Raji (cell line): ENCODE results near the gene SASS6.

Experiments used
- POLR2A ChIP-seq: IDR thresholded peaks from 2 replicates; pipeline ENCODE4 v1.6.1; 2011; ENCODE audit warnings: low read depth, low read length, control low read depth; ENCODE audit not compliant: insufficient read depth

Gene SASS6

GRCh38 chr1:100137602-100138001 is 4.9 kb upstream of the SASS6 start:
- TF ChIP-seq POLR2A: no peak

DNA sequence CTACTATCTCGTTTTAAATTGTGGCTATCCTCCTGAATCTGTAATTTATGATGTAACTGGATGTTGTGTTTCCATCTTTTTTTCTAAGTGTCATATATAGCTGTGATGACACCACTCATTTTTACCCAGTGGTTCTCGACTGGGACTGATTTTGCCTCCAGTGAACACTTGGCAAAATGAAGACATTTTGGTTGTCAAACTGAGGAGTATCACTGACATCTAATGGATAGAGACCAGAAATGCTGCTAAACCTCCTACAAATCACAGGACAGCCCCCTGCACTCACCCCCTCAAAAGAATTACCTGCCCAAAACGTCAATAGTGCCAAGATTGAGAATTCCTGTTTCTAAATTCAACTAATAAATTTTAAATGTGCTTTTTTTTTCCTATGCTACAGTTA is 2.1 kb upstream of the SASS6 start:
- no peak for TF ChIP-seq POLR2A

DNA sequence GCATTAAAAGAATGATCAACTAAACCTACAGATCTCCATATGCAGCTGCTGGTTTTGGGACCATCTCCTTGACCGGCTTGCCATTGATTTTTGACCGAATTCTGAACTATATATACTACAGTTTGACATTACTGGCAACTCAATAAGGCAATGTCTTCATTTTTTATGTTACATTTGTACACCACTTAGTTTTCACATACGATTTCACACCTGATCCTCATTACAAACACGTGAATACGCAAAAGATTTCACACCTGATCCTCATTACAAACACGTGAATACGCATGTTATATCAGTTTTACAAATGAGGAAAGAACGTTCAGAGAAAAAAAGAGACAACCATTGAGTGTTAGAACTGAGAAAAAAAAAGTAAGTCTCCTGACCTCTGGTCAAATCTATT is 1.1 kb downstream of the SASS6 start:
- TF ChIP-seq POLR2A: no peak

GRCh38 chr1:100130552-100131077 is 2.1 kb downstream of the SASS6 start:
- TF ChIP-seq POLR2A: no peak

- no peak for TF ChIP-seq POLR2A
Observed at GRCh38 chr1:100127226-100127625, 5.5 kb downstream of the SASS6 start.

GRCh38 chr1:100122177-100122576 is 10.6 kb downstream of the SASS6 start:
- TF ChIP-seq POLR2A: no peak

GRCh38 chr1:100115524-100115923 is 17.2 kb downstream of the SASS6 start:
- no peak for TF ChIP-seq POLR2A

DNA sequence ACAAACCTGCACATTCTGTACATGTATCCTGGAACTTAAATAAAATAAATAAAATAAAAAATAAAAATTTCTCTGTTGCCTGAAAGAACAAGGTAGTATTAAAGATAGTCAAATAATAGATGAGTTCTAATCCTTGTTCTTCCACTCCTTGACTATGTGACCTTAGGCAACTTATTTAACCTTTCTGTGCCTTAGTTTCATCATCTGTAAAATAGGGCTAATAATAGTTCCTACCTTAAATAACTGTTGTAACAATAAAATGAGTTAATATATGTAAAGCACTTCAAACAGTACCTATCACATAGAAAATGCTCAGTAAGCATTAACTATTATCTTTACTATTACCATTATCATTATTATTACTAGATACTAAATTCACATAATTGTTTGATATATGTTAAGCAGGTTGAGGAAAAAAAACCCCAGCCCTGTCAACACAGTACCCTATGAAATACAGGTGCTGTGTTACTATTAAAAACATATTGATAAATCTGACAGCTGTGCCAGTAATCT is 23.1 kb downstream of the SASS6 start:
- no peak for TF ChIP-seq POLR2A

DNA sequence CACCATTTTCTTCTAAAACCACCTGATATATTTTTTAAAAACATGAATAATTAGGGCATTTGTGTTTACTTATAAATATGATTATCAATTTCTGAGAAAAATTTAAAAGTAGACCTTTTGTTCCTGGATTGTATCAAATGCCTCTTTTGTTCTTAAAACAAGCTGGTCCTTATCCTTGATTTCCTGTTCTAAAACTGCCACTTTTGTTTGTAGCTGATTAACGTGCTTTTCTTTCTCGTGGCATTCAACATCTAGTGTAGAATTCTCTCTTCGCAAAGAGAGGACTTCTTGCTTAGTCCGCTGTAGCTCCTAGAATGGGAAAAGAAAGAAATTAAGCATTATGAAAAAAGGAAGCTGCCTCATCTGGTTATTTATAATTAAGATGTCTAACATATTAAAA is 25.0 kb downstream of the SASS6 start:
- no peak for TF ChIP-seq POLR2A

GRCh38 chr1:100101564-100101963 is 31.2 kb downstream of the SASS6 start:
- TF ChIP-seq POLR2A: no peak

DNA sequence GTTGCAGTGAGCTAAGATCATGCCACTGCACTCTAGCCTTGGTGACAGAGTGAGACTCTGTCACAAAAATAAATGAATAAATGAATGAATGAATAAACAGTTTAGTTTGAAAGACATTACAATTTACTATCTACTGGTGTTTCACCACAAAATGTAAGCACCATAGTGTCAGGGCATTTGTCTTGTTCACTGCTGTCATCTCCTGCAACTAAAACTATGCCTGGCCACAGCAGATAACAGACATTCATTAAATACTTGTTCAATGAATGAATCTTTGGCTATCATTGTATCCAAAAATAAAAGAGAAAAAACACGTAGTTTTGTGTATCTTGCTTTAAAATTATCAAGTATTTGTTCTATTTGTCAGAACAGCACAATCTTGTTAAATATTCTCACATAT is 32.5 kb downstream of the SASS6 start:
- TF ChIP-seq POLR2A: no peak

GRCh38 chr1:100090471-100090870 is 42.3 kb downstream of the SASS6 start:
- TF ChIP-seq POLR2A: no peak

DNA sequence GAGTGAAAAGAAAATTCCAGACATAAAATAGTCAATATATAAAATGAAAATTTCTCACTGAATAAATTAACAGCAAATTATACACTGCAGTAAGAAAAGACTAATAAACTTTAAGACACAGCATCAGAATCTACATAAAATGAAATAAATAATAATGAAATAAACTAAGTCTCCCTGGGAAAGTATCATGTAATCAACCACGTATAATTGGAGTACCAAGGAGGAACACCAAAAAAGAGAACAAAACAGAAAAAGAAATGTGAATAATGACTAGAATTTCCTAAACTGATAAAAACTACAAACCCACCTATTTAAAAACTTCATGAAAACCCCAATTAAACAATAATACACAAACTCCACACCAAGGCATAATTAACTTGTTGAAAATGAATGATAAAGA is 43.6 kb downstream of the SASS6 start:
- TF ChIP-seq POLR2A: no peak

DNA sequence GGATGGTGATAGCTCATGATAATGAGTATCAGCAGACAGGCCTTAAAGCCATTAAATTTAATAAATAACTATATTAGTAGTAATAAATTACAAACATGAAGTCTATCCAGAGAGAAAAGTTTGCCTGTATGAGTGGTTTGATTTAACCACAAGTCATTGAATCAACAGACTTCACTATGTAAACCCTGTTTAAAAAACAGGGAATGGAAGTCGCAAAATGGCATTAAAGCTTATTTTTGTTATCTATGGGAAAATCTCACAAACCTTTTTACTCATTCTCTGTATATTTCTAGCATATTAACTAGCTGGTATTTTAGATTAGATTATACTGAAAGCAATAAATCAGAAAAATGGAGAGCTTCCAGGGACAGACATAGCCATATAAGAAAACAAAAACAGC is 45.3 kb downstream of the SASS6 start:
- TF ChIP-seq POLR2A: no peak

GRCh38 chr1:100080331-100080730 is 52.4 kb downstream of the SASS6 start:
- TF ChIP-seq POLR2A: no peak

DNA sequence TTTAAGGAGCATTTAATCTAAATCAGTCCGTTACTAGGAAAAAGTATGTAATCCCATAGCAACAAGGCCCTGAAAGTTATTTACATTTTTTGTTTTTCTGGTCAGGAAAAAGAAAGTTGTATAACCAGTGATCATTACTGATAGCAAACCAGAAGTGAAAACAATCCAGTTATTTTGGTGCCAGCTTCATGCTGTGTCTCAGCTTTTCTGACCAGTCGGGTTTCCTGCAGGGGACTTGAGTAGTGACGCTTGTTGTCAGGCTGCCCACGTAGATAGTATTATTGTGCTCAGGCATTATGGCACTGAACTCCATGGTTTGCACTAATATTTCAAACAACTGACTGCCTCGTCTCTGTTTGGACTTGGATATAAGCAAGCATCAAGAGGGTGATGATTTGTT is 55.2 kb downstream of the SASS6 start:
- TF ChIP-seq POLR2A: no peak

DNA sequence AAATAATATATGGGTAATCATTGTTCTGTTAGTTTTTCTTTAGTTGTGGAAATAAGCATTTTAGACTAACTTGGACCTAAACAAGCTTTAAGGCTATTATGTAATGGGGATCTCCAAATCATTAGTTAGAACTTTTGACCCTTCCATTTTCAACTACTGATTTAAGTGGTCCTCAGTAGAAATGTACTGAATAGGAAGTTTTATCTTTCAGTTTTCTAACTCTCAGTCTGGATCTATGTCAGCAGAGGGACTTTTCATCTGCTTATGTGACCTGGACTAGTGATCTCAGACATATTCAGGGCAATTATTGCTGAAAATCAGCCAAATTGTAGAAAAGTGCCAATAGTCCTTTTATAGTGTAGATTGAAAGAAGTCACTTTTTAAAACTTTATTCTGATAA is 56.0 kb downstream of the SASS6 start:
- TF ChIP-seq POLR2A: no peak
